Stimulated activated CD8-positive, alpha-beta memory T cell treated with anti-CD3 and anti-CD28 coated beads, Interleukin-12 subunit alpha, Interleukin-12 subunit beta, amount 100 ng/mL, for 1 hour (primary cell): ENCODE measurements around the gene NID1.
"Not testable (repeated sequence)": the region's sequence is repeated elsewhere in the genome, so short reads cannot be mapped to it uniquely, and the experiment has no call there.

Source experiments
- DNase-seq: peaks from one replicate; pipeline ENCODE4 v3.0.0-alpha.2; 2020; ENCODE audit warnings: low read depth

NID1 gene

GRCh38 chr1:236096660-236097482, 32.0 kb upstream of the NID1 start:
- DNase-seq: peak; percentile 70

- no peak for DNase-seq
Observed at GRCh38 chr1:236095705-236096520, 31.0 kb upstream of the NID1 start.

GRCh38 chr1:236092899-236093298, 28.0 kb upstream of the NID1 start:
- DNase-seq: no peak

GRCh38 chr1:236091933-236092318, 27.0 kb upstream of the NID1 start:
- DNase-seq: no peak

GRCh38 chr1:236090741-236091147, 25.9 kb upstream of the NID1 start:
- no peak for DNase-seq

- DNase-seq: no peak
Observed at GRCh38 chr1:236089046-236089773, 24.3 kb upstream of the NID1 start.

- no peak for DNase-seq
Observed at GRCh38 chr1:236086537-236086936, 21.6 kb upstream of the NID1 start.

GRCh38 chr1:236085545-236086159, 20.8 kb upstream of the NID1 start:
- no peak for DNase-seq

GRCh38 chr1:236084386-236084730, 19.5 kb upstream of the NID1 start:
- DNase-seq: no peak

GRCh38 chr1:236083650-236084385, 18.9 kb upstream of the NID1 start:
- DNase-seq: no peak

GRCh38 chr1:236082526-236082925, 17.6 kb upstream of the NID1 start:
- no peak for DNase-seq

- DNase-seq: no peak
Observed at GRCh38 chr1:236081546-236082227, 16.8 kb upstream of the NID1 start.

- no peak for DNase-seq
Observed at GRCh38 chr1:236079703-236080102, 14.8 kb upstream of the NID1 start.

- no peak for DNase-seq
Observed at GRCh38 chr1:236078993-236079392, 14.1 kb upstream of the NID1 start.

- not testable (repeated sequence) for DNase-seq
Observed at GRCh38 chr1:236078077-236078476, 13.2 kb upstream of the NID1 start.

- DNase-seq: no peak
Observed at GRCh38 chr1:236075848-236076247, 11.0 kb upstream of the NID1 start.

GRCh38 chr1:236073307-236073897, 8.5 kb upstream of the NID1 start:
- DNase-seq: no peak

- DNase-seq: no peak
Observed at GRCh38 chr1:236072001-236072400, 7.1 kb upstream of the NID1 start.

GRCh38 chr1:236070753-236071152, 5.9 kb upstream of the NID1 start:
- no peak for DNase-seq

GRCh38 chr1:236069796-236070195, 4.9 kb upstream of the NID1 start:
- DNase-seq: no peak
